ENCODE data around the gene SUMF2.
A peak's percentile ranks its signal among the peaks of the same experiment; 100 is the strongest.
"Not testable (repeated sequence)": the region's sequence is repeated elsewhere in the genome, so short reads cannot be mapped to it uniquely, and the experiment has no call there.

Gene SUMF2

GRCh38 chr7:56063882-56064625 lies at the start of gene SUMF2:
Gene SUMF2 (plus strand): TSS chr7:56064286. CDS start chr7:56064312, 26 bp downstream.
- DNase-seq: peak; percentile 82

GRCh38 chr7:56017015-56017414 lies 47.1 kb upstream of the SUMF2 start:
- DNase-seq: not testable (repeated sequence)

- no peak for DNase-seq
These were observed 44.6 kb upstream of the SUMF2 start for GRCh38 chr7:56019501-56019900.

- DNase-seq: no peak
These were observed 40.6 kb upstream of the SUMF2 start for GRCh38 chr7:56023500-56023899.

- DNase-seq: no peak
These were observed 37.5 kb upstream of the SUMF2 start for GRCh38 chr7:56026538-56026937.

GRCh38 chr7:56028942-56029630 lies 35.0 kb upstream of the SUMF2 start:
- DNase-seq: no peak

GRCh38 chr7:56030340-56030739 lies 33.7 kb upstream of the SUMF2 start:
- no peak for DNase-seq

- DNase-seq: not testable (repeated sequence)
These were observed 32.5 kb upstream of the SUMF2 start for GRCh38 chr7:56031556-56031955.

GRCh38 chr7:56032578-56032977 lies 31.5 kb upstream of the SUMF2 start:
- DNase-seq: not testable (repeated sequence)

GRCh38 chr7:56033671-56034432 lies 30.2 kb upstream of the SUMF2 start:
- DNase-seq: peak; percentile 67

- no peak for DNase-seq
These were observed 23.4 kb upstream of the SUMF2 start for GRCh38 chr7:56040730-56041129.

GRCh38 chr7:56045758-56046157 lies 18.3 kb upstream of the SUMF2 start:
- not testable (repeated sequence) for DNase-seq

GRCh38 chr7:56046721-56047445 lies 17.2 kb upstream of the SUMF2 start:
- DNase-seq: no peak

GRCh38 chr7:56047446-56048116 lies 16.5 kb upstream of the SUMF2 start:
- DNase-seq: not testable (repeated sequence)

GRCh38 chr7:56048245-56048644 lies 15.8 kb upstream of the SUMF2 start:
- DNase-seq: no peak

- peak; percentile 24 for DNase-seq
These were observed 15.3 kb upstream of the SUMF2 start for GRCh38 chr7:56048763-56049162.

GRCh38 chr7:56051053-56051338 lies 13.1 kb upstream of the SUMF2 start:
- no peak for DNase-seq

GRCh38 chr7:56051339-56052191 lies 12.5 kb upstream of the SUMF2 start, which contains the start of the genes CCT6A and PSPH:
Gene CCT6A (plus strand): TSS chr7:56051765. CDS start chr7:56051849, 84 bp downstream.
Gene PSPH (minus strand): TSS chr7:56051444. CDS start chr7:56021212, 30,232 bp downstream.
- DNase-seq: peak; percentile 99

- DNase-seq: no peak
These were observed 10.7 kb upstream of the SUMF2 start for GRCh38 chr7:56053379-56053778.

- no peak for DNase-seq
These were observed 10.1 kb upstream of the SUMF2 start for GRCh38 chr7:56053993-56054392.

GRCh38 chr7:56062382-56062781 lies 1.7 kb upstream of the SUMF2 start:
- DNase-seq: no peak
